Esophagus (tissue), 2 donors: ENCODE results near the gene GABBR2. TPM values are rescaled to one million over a fixed set of nuclear protein-coding genes. Genes with fewer than 3 reads are reported as not detected.

Experiments used
- H3K27ac ChIP-seq, 2 donors: one replicate each; pipeline ENCODE4 v1.5.1; 2013; ENCODE audit warnings: low read depth in 2 of 2, mild to moderate bottlenecking in 2 of 2, inconsistent platforms in 1 of 2, low read length in 1 of 2, moderate library complexity in 1 of 2
- H3K27me3 ChIP-seq, 2 donors: one replicate each; pipeline ENCODE4 v1.6.1; 2013; ENCODE audit warnings: low read length in 2 of 2, control low read depth in 1 of 2, mild to moderate bottlenecking in 1 of 2; ENCODE audit not compliant: insufficient read depth in 2 of 2, control insufficient read depth in 1 of 2
- H3K36me3 ChIP-seq, 2 donors: one replicate each; pipeline ENCODE4 v1.6.1; 2013; ENCODE audit warnings: low read length in 1 of 2; ENCODE audit not compliant: control insufficient read depth in 2 of 2, insufficient read depth in 2 of 2
- H3K4me1 ChIP-seq, 2 donors: one replicate each; pipeline ENCODE4 v1.6.1; 2013; ENCODE audit warnings: low read length in 1 of 2; ENCODE audit not compliant: control insufficient read depth in 2 of 2, insufficient read depth in 2 of 2
- H3K4me3 ChIP-seq, 2 donors: one replicate each; pipeline ENCODE4 v1.5.1; 2013; ENCODE audit warnings: low read length in 2 of 2, mild to moderate bottlenecking in 2 of 2, low read depth in 1 of 2, moderate library complexity in 1 of 2
- H3K9me3 ChIP-seq, 2 donors: one replicate each; pipeline ENCODE4 v1.6.1; 2013; ENCODE audit warnings: mild to moderate bottlenecking in 2 of 2, low read depth in 1 of 2, low read length in 1 of 2, moderate library complexity in 1 of 2; ENCODE audit not compliant: control insufficient read depth in 2 of 2, insufficient read depth in 1 of 2
- WGBS, 2 donors: extraction: QIAGEN DNeasy Blood & Tissue Kit; methylation state at CpG; one replicate each; pipeline ENCODE4 v1.1.7; 2013; 5-methylcytosine and 5-hydroxymethylcytosine counted together
- polyA plus RNA-seq, 2 donors: library from polyadenylated mRNA; stranded (reverse); fragments of 200-250 nt; gene quantifications; one replicate each; pipeline ENCODE4 v1.2.3, GENCODE V29; 2013
- donor health status: healthy with polysubstance abuse.
- donor health status: Bipolar disorder and iron deficiency.

Gene GABBR2
- polyA plus RNA-seq, 2 donors: under 0.01 TPM; not detected in 1

DNA sequence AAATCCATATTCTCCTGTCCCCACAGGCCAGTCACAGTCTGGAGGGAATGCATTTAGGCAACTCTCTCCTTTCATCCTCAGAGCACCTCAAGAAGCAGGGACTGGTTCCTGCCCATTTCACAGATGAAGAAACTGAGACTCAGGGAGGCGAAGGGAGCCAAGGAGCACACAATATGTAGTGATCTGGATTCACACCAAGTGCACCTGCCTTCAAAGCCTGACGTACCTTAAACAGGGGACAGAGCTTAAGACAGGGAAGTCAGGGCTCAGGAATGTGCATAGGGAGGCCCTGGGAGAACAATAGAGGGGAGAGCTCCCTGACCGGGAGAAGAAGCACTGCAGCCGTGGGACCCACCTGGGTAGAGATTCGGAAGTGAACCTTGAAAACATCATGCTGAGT is 83.0 kb downstream of the GABBR2 start:
- H3K27ac ChIP-seq: no peak overlapping the region
- H3K27me3 ChIP-seq: no peaks in the 10 kb centered on the region
- H3K4me1 ChIP-seq: no peaks in the 10 kb centered on the region
- WGBS, 2 donors: 59 to 64% methylated on average over 5 of the region's 5 CpGs
- H3K36me3 ChIP-seq: no peaks in the 10 kb centered on the region
- H3K9me3 ChIP-seq: no peaks in the 10 kb centered on the region
- H3K4me3 ChIP-seq: no peak overlapping the region

DNA sequence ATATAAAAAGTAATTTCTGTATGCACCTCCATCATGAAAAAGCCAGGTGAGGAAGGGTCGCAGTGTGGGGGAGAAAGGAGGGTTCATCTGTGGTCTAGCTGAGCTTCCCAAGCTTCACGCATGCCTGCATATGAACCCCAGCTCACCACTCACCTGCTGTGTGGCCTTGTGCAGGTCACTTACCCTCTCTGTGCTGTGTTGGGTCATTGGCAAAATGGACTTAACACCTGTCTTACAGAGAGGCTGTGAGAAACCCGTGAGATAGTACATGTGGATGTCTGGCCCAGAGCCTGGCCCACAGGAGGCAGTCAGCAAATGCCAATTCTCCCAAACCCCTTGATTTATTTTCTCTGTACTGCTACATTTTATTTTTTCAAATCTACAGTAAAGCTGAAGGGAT is 88.9 kb downstream of the GABBR2 start:
- H3K36me3 ChIP-seq: no peaks in the 10 kb centered on the region
- no peak overlapping the region for H3K4me3 ChIP-seq
- H3K4me1 ChIP-seq: no peaks in the 10 kb centered on the region
- no peaks in the 10 kb centered on the region for H3K9me3 ChIP-seq
- H3K27me3 ChIP-seq: no peaks in the 10 kb centered on the region
- 77 to 80% methylated on average over 3 of the region's 3 CpGs for WGBS, 2 donors
- no peak overlapping the region for H3K27ac ChIP-seq

DNA sequence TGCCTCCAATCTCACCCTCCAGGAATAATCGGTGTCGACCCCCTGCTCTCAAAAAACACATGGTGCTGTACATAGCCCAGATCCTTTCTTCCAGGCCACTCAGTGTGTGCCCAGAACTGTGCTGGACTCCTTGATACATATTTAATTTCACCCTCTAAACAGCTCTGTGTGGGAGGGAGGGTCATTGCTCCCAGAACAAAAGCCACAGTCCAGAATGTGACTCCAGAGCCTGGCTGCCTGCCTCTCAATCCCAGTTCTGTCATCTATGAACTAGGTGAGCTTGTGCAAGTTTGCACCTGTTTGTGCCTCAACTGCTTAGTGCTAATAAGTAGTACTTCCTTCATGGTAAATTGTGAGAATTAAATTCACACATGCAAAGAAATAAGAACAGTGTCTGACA is 93.1 kb downstream of the GABBR2 start:
- no peaks in the 10 kb centered on the region for H3K27me3 ChIP-seq
- no peak overlapping the region for H3K4me3 ChIP-seq
- H3K4me1 ChIP-seq: no peaks in the 10 kb centered on the region
- no peak overlapping the region for H3K27ac ChIP-seq
- no peaks in the 10 kb centered on the region for H3K36me3 ChIP-seq
- H3K9me3 ChIP-seq: no peaks in the 10 kb centered on the region
- 54 to 58% methylated on average over 2 of the region's 2 CpGs for WGBS, 2 donors

DNA sequence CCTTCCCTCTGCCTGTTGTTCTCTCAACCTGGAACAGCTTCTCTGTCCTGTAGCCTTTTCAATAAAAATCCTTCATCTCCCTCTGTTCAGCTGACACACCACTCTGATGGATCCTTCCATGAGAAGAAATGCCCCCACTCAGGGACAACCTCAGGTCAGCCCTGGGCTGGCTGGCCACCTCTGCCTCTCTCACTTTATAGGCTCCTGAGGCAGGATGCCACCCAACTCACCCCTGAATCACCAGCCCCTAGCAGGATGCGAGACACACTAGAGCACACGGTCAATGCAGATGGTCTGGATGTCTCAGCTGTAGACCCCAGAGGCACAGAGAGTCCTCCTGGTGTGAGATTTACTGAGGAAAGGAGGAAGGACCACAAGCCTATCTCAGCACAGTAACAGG is 93.8 kb downstream of the GABBR2 start:
- H3K36me3 ChIP-seq: no peaks in the 10 kb centered on the region
- H3K9me3 ChIP-seq: no peaks in the 10 kb centered on the region
- H3K27ac ChIP-seq: no peak overlapping the region
- no peaks in the 10 kb centered on the region for H3K4me1 ChIP-seq
- H3K4me3 ChIP-seq: no peak overlapping the region
- WGBS, 2 donors: 80 to 82% methylated on average over 2 of the region's 2 CpGs
- H3K27me3 ChIP-seq: no peaks in the 10 kb centered on the region

DNA sequence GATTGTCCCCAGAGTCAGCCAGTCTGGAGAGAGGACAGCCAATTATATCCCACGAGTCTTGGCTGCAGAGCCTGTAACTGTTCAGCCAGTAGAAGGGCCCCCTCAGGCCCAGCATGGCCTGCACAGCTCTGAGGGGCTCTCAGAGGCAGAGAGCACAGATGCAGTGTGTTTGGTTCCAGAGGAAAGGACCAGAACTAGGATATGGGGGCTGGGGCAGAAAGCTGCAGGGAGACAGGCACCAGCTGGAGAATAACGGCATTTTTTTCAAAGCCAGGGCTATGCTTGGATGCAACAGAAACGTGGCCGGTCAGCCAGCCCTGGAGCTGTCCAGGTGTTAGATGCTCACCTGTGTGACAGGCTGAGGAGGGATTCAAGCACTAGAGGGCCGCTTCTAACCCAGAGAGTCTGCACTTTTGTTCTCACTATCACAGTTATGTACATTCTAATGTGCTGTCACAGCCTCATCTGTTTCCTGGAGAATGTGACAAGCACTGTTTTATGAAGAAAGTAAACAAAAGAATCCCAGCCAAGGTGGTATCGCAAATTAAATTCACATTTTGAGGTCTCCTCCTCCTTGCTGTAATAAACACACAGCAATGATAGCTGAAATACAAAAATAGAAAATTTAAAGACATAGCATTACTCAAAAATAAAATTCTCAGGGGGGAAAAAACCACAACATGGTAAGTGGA is 96.5 kb downstream of the GABBR2 start:
- Histone ChIP-seq H3K27ac (no peak overlapping the region), H3K9me3 (no peaks in the 10 kb centered on the region), H3K4me3 (no peak overlapping the region), H3K36me3 (no peaks in the 10 kb centered on the region), H3K27me3 (no peaks in the 10 kb centered on the region), H3K4me1 (no peaks in the 10 kb centered on the region)
- 49 to 58% methylated on average over 6 of the region's 6 CpGs for WGBS, 2 donors

DNA sequence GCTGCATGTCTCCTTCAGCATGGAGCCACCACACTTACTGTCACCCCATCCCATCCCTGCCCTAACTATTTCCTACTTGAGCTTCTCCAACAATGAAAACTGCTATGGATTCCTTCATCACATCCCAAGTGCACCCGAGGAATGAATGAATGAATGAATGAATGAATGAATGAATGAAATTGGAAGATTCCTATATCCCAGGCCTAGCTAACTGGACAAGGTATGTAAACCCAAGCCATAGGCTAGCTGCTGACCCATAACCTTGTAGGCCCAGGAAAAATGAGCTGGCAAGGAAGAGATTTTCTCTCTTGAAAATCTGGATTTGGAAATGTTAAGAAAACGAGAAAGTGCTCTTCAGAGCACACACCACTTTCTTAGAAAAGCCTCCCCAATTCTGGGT is 97.4 kb downstream of the GABBR2 start:
- no peak overlapping the region for H3K4me3 ChIP-seq
- no peaks in the 10 kb centered on the region for H3K4me1 ChIP-seq
- no peaks in the 10 kb centered on the region for H3K9me3 ChIP-seq
- H3K27ac ChIP-seq: no peak overlapping the region
- H3K27me3 ChIP-seq: no peaks in the 10 kb centered on the region
- H3K36me3 ChIP-seq: no peaks in the 10 kb centered on the region
- 77 to 78% methylated on average over 2 of the region's 2 CpGs for WGBS, 2 donors

DNA sequence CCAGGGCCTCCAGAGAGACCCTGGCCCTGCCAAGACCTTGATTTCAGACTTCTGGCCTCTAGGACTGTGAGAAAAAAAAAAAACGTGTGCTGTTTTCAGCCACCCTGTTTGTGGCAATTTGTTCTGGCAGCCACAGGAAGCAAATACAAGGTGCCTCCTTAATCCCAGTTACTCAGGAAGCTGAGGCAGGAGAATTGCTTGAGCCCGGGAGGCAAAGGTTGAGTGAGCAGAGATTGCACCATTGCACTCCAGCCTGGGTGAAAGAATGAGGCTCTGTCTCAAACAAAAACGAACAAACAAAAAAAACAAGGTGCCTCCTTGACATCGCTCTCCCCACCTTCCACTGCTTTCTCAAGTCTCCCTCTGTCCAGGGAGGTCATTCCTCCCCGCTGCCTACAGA is 98.0 kb downstream of the GABBR2 start:
- no peaks in the 10 kb centered on the region for H3K27me3 ChIP-seq
- WGBS, 2 donors: 55 to 65% methylated on average over 5 of the region's 5 CpGs

DNA sequence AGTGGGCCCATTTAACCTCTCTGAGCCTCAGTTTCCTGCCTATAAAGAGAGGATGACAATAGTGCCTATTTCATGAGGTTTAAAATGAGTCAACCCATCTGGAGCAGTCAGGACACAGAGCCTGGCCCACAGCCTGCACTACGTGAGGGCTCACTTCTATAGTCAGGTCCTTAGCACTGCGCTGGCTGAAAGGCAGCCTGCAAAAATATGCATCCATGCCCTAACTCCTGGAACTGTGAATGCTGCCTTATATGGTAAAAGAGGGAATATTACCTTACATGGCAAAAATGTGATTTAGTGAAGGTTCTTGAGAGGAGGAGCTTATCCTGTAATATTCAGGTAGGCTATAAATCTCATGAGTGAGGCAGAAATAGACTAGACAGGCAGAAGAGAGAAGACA is 98.5 kb downstream of the GABBR2 start:
- 77 to 85% methylated on average over 2 of the region's 2 CpGs for WGBS, 2 donors
- Histone ChIP-seq H3K9me3 (no peaks in the 10 kb centered on the region), H3K4me1 (no peaks in the 10 kb centered on the region), H3K4me3 (no peak overlapping the region), H3K27ac (no peak overlapping the region), H3K27me3 (no peaks in the 10 kb centered on the region), H3K36me3 (no peaks in the 10 kb centered on the region)

More for the DNA sequence above, 98.0 kb downstream of the GABBR2 start:
- Histone ChIP-seq H3K4me1 (no peaks in the 10 kb centered on the region), H3K27ac (no peak overlapping the region), H3K9me3 (no peaks in the 10 kb centered on the region), H3K4me3 (no peak overlapping the region), H3K36me3 (no peaks in the 10 kb centered on the region)

DNA sequence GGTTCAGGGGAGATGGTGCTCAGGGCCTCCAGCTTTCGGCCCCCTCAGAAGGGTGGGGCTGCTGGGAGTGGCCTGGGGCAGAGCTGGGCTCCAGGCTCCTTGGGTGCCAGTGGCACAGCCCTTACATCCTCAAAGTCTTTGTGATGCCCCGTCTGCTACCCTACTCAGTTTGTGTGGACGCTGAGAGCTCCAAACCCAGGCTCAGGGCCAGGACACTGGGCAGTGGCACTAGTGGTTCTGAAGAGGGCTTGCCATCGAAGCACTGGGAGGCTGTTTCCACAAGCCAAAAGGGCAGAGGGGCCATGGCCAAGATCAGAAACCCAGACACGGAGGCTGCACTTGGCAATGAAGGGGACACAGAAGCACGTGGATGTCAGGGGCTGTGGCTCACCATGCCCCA is 99.1 kb downstream of the GABBR2 start:
- no peaks in the 10 kb centered on the region for H3K4me1 ChIP-seq
- no peaks in the 10 kb centered on the region for H3K36me3 ChIP-seq
- H3K9me3 ChIP-seq: no peaks in the 10 kb centered on the region
- 83% methylated on average over 6 of the region's 6 CpGs for WGBS, 2 donors
- H3K27me3 ChIP-seq: no peaks in the 10 kb centered on the region
- no peak overlapping the region for H3K4me3 ChIP-seq
- no peak overlapping the region for H3K27ac ChIP-seq

DNA sequence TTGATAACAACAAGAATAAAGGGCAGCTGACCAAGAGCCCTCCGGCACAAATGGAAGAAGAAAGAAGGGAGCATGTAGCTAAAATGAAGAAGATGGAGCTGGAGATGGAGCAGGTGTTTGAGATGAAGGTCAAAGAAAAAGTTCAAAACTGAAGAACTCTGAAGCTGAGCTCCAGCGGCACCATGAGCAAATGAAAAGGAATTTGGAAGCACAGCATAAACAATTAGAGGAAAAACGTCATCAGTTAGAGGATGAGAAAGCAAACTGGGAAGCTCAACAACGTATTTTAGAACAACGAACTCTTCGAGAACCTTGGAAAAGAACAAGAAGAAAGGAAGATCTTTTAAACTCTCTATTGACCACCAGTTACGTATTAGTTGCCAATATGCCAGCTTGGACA is 100.9 kb downstream of the GABBR2 start:
- H3K4me3 ChIP-seq: no peak overlapping the region
- no peaks in the 10 kb centered on the region for H3K36me3 ChIP-seq
- 54 to 61% methylated on average over 7 of the region's 7 CpGs for WGBS, 2 donors
- H3K9me3 ChIP-seq: no peaks in the 10 kb centered on the region
- no peak overlapping the region for H3K27ac ChIP-seq
- no peaks in the 10 kb centered on the region for H3K4me1 ChIP-seq
- H3K27me3 ChIP-seq: no peaks in the 10 kb centered on the region
